Peyer's patch (tissue), 4 donors: ENCODE data around the gene HFM1.
"Not testable (repeated sequence)": the region's sequence is repeated elsewhere in the genome, so short reads cannot be mapped to it uniquely, and the experiment has no call there.

ENCODE experiments used
- POLR2A ChIP-seq, 2 donors: fragments of 450-650 bp; IDR thresholded peaks; one replicate each; pipeline ENCODE4 v1.5.1; 2017; ENCODE audit warnings: antibody characterized with exemption in 2 of 2, mild to moderate bottlenecking in 2 of 2, moderate library complexity in 2 of 2
- TF ChIP-seq, protein P1 (sequence below), 6 experiments: fragments of 450-650 bp in 4 of 6; fragments of 200-600 bp in 2 of 6; sonication (generic) in 1 of 6; IDR thresholded peaks; one replicate each; pipeline ENCODE4 v1.5.1; 2017 to 2019; ENCODE audit warnings: antibody characterized with exemption in 6 of 6, mild to moderate bottlenecking in 3 of 6, moderate library complexity in 1 of 6

- TF ChIP-seq, protein P1, sequence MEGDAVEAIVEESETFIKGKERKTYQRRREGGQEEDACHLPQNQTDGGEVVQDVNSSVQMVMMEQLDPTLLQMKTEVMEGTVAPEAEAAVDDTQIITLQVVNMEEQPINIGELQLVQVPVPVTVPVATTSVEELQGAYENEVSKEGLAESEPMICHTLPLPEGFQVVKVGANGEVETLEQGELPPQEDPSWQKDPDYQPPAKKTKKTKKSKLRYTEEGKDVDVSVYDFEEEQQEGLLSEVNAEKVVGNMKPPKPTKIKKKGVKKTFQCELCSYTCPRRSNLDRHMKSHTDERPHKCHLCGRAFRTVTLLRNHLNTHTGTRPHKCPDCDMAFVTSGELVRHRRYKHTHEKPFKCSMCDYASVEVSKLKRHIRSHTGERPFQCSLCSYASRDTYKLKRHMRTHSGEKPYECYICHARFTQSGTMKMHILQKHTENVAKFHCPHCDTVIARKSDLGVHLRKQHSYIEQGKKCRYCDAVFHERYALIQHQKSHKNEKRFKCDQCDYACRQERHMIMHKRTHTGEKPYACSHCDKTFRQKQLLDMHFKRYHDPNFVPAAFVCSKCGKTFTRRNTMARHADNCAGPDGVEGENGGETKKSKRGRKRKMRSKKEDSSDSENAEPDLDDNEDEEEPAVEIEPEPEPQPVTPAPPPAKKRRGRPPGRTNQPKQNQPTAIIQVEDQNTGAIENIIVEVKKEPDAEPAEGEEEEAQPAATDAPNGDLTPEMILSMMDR (IDR thresholded peaks at IDR 0.05), result not testable (repeated sequence)
- TF ChIP-seq POLR2A (IDR thresholded peaks at IDR 0.05), result not testable (repeated sequence)
Observed at GRCh38 chr1:91286962-91287317, 117.7 kb downstream of the HFM1 start.
